SKM-1 (cell line): Measurements from ENCODE around the gene SEPTIN8.

ENCODE experiments used
- DNase-seq: peaks from one replicate; lab custom pipeline; 2025; ENCODE audit not compliant: unreplicated experiment; lab: John Stamatoyannopoulos, UW

SEPTIN8 gene

DNA sequence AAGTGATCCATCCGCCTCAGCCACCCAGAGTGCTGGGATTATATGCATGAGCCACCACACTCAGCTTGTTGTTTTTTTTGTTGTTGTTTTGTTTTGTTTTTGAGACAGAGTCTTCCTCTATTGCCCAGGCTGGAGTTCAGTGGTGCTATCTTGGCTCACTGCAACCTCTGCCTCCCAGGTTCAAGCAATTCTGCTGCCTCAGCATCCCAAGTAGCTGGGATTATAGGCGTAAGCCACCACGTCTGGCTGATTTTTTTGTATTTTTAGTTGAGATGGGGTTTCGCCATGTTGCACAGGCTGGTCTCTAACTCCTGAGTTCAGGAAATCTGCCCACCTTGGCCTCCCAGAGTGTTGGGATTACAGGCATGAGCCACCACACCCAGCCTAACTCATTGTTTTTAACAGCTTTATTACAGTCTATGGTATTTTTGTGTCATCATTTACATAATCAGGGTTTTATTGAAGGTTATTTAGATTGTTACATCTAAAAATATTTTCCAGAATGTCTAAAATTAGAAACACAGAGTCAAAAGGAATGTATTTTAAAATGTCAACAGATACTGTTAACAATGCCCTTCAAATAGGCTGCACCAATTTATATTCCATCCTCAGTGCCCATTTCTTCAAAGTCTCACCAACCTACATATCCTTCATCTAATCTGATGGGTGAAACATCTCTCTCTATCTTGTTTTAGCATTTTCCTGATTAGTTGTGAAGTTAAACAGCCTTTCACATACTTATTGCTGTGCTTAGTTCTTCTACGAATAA, 58.3 kb downstream of the SEPTIN8 start:
- no peak for DNase-seq

DNA sequence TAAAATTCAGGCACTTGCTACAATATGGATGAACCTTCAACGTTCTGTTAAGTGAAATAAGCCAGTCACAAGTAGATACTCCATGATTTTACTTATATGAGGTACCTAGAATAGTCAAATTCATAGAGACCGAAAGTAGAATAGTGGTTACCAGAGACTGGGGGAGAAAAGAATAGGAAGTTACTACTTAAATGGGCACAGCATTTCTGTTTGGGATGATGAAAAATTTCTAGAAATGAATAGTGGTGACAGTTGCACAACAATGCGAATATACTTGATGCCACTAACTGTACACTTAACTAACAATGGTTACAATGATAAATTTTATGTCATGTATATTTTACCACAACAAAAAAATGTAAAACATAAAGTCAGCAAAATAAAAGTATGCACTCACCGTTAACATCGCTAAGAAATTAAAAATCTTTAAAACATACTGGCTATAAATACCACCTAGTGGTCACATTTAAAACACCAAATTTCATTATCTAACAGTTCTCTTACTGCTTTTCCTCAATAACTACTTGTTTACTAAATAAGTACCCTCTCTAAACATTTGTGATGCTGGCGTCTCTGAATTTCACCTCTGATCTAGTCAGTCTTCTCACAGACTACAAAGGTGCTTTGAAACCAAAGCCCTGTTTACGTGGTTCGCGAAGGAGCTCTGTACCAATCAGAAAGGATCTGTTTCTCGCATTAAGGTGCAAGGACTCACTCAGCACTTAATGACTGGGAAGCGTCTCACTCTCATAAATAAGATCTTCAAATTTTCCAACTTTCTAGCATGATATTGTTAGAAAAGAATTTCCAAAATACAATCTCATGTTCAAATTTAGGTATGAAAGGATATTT, 62.4 kb downstream of the SEPTIN8 start:
- DNase-seq, result no peak

DNA sequence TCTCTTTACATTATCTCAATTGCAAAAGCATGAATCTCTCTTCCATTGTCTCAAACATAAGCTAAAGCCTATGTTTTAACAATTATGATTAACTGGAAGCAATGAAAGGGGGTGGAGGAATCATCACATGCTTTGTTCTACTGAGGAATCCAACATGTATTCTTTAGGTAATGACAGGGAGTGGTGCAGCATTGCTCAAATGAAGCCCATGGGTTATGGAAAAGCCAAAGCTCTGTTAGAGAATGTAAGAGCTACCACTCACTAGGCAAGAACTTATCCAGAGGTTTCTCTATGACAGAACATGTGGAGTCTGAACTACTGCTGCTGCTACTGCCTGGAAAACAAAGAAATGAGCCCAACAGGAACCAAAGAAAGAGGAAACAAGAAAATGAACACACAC, 68.4 kb downstream of the SEPTIN8 start:
- DNase-seq, result no peak

DNA sequence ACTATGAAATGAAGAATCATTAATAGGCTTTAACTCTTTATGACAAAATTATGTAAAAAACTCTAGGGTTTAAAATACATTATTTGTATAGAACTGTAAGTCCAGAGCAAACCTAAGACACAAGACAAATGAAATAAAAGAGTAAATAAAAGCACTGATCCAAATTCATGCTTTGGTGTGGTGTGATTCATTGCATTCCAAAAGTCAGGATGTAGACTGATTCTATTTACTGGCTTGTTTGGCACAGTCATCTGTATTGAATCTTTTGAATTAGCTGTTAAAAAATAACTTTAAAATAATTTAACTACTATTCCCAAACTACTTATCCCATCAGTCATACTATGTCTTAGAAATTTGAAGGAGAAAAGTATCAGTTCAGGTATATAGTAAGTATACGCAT, 72.2 kb downstream of the SEPTIN8 start:
- no peak for DNase-seq
